Stimulated activated CD8-positive, alpha-beta memory T cell treated with anti-CD3 and anti-CD28 coated beads, Interleukin-12 subunit alpha, Interleukin-12 subunit beta, amount 100 ng/mL, for 24 hours (primary cell): ENCODE results near the gene SELENOP.
"Not testable (repeated sequence)": the region's sequence is repeated elsewhere in the genome, so short reads cannot be mapped to it uniquely, and the experiment has no call there.

Experiments used
- DNase-seq: peaks from one replicate; pipeline ENCODE4 v3.0.0-alpha.2; 2020; ENCODE audit errors: extremely low read depth

SELENOP gene

GRCh38 chr5:42826757-42827515, 15.2 kb upstream of the SELENOP start:
- DNase-seq, result no peak

- no peak for DNase-seq
These were observed 13.9 kb upstream of the SELENOP start for GRCh38 chr5:42825422-42826148.

- DNase-seq, result no peak
These were observed 12.8 kb upstream of the SELENOP start for GRCh38 chr5:42824347-42824976.

GRCh38 chr5:42822548-42822947, 10.9 kb upstream of the SELENOP start:
- no peak for DNase-seq

- no peak for DNase-seq
These were observed 8.1 kb upstream of the SELENOP start for GRCh38 chr5:42819745-42820144.

- not testable (repeated sequence) for DNase-seq
These were observed 4.9 kb upstream of the SELENOP start for GRCh38 chr5:42816546-42816945.

- DNase-seq, result no peak
These were observed 1.8 kb upstream of the SELENOP start for GRCh38 chr5:42813533-42813932.

GRCh38 chr5:42812620-42813019, 928 bp upstream of the SELENOP start:
- DNase-seq, result no peak

GRCh38 chr5:42810834-42811590, 680 bp downstream of the SELENOP start:
- DNase-seq, result no peak

- DNase-seq, result no peak
These were observed 2.6 kb downstream of the SELENOP start for GRCh38 chr5:42808888-42809611.

- no peak for DNase-seq
These were observed 3.8 kb downstream of the SELENOP start for GRCh38 chr5:42807722-42808447.

- DNase-seq, result no peak
These were observed 4.9 kb downstream of the SELENOP start for GRCh38 chr5:42806701-42807262.

GRCh38 chr5:42806004-42806700, 5.5 kb downstream of the SELENOP start:
- DNase-seq, result no peak

- no peak for DNase-seq
These were observed 6.9 kb downstream of the SELENOP start for GRCh38 chr5:42804717-42805339.

GRCh38 chr5:42801516-42802166, 10.1 kb downstream of the SELENOP start:
- DNase-seq, result no peak

GRCh38 chr5:42800748-42801330, 10.9 kb downstream of the SELENOP start:
- DNase-seq, result no peak

GRCh38 chr5:42799668-42800114, 12.0 kb downstream of the SELENOP start:
- DNase-seq, result no peak

GRCh38 chr5:42799241-42799608, 12.5 kb downstream of the SELENOP start:
- DNase-seq, result no peak
